HG03066 (cell line): ENCODE measurements around the gene ICAM3.
"Not testable (repeated sequence)": the region's sequence is repeated elsewhere in the genome, so short reads cannot be mapped to it uniquely, and the experiment has no call there.

Experiments
- ATAC-seq: cut with Tn5 transposase; IDR thresholded peaks from one replicate; pipeline ENCODE4 v1.9.1; 2021; ENCODE audit warnings: low read depth; ENCODE audit not compliant: unreplicated experiment

ICAM3 gene

DNA sequence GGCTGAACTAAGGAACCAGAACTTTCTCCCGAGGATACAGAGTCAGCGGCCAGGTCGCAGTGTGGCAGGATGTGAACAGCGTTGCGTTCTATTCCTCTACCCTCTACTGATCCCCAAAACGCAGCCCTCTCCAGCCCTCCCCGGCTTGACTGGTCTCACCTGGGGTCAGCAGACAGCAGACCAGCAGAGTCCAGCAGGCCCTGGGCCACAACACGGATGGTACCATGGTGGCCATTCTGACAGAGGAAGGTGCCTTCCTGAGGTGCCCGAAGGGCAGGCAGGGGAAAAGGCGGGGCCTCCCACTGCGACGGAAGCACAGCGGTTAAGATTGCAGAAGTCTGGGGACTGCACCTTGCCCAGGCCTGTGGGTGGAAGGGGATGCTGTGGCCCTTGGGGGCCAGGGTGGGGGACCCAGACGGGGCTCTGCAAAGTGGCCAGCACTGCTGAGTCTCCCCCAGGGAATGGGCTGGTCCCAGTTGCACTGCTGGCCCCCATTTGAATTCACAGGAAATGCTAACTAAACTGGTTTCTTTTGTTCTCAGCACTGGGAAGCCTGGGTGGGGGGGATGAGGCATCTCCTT, at the start of gene ICAM3:
Gene ICAM3, minus strand, starts transcription at position 245 of the 581 bp plus-strand sequence. Its CDS starts 10 bp downstream, at position 235.
- ATAC-seq: no peak

GRCh38 chr19:10388957-10389356, 49.5 kb upstream of the ICAM3 start:
- no peak for ATAC-seq

GRCh38 chr19:10384580-10384979, 45.2 kb upstream of the ICAM3 start:
- ATAC-seq: no peak

DNA sequence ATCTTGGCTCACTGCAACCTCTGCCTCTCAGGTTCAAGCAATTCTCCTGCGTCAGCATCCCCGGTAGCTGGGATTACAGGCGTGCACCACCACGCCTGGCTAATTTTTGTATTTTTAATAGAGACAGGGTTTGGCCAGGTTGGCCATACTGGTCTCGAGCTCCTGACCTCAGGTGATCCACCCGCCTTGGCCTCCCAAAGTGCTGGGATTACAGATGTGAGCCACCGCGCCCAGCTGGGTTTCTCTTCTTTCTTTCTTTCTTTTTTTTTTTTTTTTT, 43.7 kb upstream of the ICAM3 start:
- ATAC-seq: not testable (repeated sequence)

DNA sequence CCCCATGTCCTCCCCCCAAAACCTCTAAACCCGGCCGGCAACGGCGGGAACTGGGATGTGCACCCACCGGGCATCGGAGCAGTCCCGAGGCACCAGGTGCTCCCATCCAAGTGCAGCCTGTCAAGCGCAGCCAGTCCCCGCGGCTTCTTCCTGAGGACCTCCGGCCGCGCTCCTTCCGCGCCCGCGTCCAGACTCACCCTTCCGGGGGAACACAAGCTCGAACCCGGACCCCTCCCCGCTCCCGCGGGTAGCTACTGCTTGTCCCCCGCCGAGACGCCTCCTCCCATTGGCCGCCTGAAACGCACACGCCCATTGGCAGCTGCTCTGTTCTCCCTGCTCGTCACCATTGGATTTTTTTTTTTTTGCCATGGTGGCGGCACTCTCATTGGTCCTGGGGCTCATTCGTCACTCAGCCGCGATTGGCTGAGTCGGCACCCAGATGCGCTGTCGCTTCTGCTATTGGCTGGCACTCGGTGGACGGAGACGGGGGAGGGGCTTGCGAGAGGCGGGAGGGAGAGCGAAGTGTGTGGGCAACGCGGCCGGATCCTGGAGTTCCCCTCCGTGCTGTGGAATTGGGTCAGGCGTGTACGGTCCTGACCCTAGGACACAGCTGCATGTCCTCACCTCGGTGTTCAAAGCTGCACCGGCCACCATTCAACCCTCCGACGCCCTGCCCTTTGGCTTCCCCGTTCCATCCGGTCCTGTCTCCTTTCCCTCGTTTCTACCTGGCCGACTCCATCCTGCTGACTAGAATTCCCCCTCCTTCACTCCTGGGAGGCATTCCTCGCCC, 41.1 kb upstream of the ICAM3 start, which contains the start of gene TYK2:
Gene TYK2, minus strand, starts transcription at position 260 of the 790 bp plus-strand sequence. CDS start 2,166 bp downstream, outside the sequence.
- ATAC-seq: peak; percentile 95

DNA sequence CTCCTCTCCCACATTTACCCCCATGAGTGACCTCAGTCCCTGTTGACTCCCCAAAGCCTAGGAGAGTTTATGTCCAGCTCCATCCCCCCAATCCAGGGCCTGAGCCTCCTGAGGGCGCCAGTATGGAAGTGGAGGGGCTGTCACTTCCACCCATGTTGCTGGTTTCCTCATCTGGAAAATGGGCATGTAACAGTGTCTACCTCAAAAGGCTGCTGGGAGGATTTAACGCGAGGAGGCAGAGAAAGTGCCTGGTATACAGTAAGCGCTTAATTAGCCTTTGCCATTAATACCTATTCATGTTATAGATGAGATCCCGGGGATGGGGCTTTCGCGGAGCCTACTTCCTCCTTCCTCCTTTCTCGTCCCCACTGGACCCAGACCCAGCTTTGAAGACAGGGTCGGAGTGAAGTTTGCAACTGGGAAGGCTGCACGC, 40.5 kb upstream of the ICAM3 start:
- ATAC-seq: no peak

DNA sequence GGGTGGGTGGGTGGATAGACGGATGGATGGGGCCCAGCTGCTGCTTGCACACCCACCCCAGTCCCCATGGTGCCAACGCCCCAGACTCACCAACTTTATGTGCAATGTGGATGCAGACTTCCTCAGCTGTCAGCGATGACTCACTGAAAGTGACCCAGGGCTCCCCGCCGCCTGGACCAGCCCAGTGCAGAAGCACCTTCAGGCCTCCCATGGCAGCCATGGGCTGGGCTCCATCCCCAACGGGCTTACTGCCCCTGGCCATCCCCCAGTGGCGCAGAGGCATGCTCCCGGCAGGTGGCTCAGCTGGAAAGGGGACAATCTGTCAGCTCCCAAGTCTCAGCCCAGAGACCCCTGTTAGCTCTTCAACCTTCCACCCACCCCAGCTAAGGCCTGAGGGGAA, 38.7 kb upstream of the ICAM3 start:
- ATAC-seq: no peak

DNA sequence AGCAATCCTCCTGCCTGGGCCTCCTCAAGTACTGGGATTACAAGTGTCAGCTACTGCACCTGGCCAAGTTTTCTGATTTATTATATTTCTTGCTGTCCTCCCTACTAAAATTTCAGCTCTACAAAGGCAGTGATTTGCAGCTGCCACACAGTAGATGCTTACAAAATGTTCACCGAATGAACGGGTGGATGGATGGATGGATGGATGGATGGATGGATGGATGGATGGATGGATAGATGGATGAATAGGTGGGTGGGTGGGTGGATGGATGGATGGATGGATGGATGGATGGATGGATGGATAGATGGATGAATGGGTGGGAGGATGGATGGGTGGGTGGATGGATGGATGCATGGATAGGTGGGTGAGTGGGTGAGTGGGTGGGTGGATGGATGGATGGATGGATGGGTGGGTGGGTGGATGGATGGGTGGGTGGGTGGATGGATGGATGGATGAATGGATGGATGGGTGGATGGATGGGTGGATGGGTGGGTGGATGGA, 37.8 kb upstream of the ICAM3 start:
- ATAC-seq: not testable (repeated sequence)

DNA sequence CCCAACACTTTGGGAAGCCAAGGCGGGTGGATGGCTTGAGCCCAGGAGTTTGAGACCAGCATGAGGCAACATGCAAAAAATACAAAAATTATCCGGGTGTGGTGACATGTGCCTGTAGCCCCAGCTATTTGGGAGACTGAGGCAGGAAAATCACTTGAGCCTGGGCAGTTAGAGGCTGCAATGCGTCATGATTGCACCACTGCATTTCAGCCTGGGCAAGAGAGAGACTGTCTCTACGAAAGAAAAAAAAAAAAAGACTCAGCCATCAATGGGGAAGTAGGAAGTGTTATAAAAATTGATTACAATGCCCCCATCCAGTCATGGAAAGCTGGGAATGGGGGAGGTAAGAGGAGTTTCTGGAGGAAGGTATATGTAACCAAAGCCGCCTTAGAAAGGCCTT, 35.5 kb upstream of the ICAM3 start:
- ATAC-seq: no peak

GRCh38 chr19:10372690-10373089, 33.3 kb upstream of the ICAM3 start:
- no peak for ATAC-seq

DNA sequence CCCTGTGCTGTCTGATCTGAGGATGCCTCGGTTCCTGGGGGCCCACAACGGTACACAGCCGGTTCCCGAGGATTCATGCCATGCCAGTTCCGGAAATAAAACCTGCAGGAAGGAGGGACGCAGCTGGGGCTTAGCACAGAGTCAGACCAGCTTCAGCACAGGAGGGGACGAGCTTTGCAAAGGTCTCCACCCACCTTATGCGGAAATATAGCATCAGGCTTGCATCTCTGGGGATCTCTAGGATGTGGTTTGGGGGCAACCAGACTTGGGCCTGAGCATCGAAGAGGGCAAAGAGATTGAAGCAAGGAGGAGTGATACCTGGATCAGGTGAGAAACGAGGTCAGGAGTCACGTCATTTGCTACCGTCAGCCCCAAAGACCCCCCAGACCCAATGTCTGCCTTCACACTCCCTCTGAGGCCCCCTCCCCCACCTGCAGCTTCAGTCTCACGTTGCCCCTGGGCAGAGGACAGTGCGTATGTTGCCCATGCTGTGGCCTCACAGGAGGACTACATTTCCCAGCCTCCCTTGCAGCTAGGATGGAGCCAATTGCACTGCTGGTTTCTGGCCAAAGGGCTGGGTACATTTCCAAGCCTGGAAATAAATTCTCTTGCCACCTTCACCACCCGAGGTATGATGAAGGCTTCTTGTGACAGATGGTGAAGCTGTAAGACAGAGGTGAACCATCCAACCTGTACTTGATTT, 28.8 kb upstream of the ICAM3 start:
- no peak for ATAC-seq

DNA sequence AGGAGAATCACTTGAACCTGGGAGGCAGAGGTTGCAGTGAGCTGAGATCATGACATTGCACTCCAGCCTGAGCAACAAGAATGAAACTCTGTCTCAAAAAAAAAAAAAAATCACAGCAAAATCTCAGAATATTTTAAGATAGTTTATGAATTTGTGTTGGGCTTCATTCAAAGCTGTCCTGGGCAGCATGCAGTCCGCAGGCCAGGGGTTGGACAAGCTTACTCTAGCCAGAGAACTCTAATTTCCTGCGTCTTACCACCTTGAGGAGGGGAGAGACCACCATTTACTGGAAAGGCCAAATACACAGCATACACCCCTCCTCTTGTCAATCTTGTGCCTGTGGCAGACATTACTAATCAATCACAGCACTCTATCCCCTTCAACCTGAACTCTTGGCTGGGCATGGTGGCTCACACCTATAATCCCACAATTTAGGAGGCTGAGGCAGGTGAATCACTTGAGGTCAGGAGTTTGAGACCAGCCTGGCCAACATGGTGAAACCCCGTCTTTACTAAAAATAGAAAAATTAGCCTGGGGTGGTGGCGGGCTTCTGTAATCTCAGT, 27.6 kb upstream of the ICAM3 start:
- not testable (repeated sequence) for ATAC-seq

GRCh38 chr19:10365518-10365917, 26.1 kb upstream of the ICAM3 start:
- no peak for ATAC-seq

GRCh38 chr19:10364644-10365043, 25.2 kb upstream of the ICAM3 start:
- no peak for ATAC-seq

DNA sequence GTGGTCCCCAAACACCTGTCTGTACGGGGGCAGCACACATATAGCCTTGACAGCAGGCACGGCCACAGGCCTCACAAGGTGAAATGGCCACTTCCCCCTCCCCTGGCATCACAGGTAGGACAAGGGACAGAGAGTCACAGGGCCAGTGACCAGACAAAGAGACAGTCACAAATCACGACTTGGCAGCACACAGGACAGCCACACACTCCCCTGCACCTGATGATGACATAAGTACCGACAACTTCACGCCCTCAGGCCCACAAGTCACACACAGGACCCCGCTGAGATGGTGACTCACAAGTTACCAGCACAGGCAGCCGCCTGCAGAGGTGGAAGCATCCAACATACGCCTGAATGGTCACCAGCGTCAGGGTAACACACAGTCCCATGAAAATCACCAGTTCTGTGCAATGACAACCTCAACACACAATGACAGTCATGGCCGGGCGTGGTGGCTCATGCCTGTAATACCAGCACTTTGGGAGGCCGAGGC, 24.4 kb upstream of the ICAM3 start:
- ATAC-seq: no peak

GRCh38 chr19:10362259-10362658, 22.8 kb upstream of the ICAM3 start:
- no peak for ATAC-seq

- ATAC-seq: no peak
Measured at GRCh38 chr19:10361569-10362011, 22.2 kb upstream of the ICAM3 start.

- no peak for ATAC-seq
Measured at GRCh38 chr19:10356431-10356830, 17.0 kb upstream of the ICAM3 start.

DNA sequence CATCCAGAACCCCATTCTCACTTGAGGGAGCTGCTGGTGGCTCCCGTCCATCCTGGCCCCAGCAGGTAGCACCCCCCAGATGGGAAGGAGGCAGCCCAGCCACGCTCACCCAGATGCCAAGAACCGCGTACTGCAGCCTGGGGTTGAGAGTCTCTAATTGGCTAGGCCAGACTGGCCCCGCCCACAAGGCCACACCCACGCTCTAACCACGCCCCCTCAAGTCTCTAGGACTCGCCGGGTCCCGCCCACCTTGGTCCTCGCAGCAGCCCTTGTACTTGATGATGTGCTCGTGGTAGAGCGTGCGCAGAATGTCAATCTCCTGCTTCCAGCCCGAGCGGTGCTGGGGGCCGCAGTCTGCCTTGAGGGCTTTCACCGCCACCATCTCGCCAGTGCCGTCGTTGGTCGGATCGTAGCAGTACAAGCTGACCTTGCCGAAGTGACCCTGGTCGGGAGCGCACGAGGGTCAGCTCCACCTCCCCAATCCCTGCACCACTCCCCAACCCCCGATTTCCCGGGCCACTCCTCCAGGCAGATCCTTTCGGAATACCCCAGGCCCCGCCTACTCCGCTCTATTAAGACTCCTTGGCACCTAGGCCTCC, 14.5 kb upstream of the ICAM3 start:
- ATAC-seq: no peak
